NK-92 (cell line): ENCODE data around the gene PROKR1.
"Not testable (repeated sequence)": the region's sequence is repeated elsewhere in the genome, so short reads cannot be mapped to it uniquely, and the experiment has no call there.

Experiments
- DNase-seq: peaks from one replicate; lab custom pipeline; 2025; ENCODE audit not compliant: unreplicated experiment; lab: John Stamatoyannopoulos, UW

The PROKR1 gene

GRCh38 chr2:68643011-68643873 is at the start of gene PROKR1:
Gene PROKR1 (plus strand): TSS chr2:68643579. CDS start chr2:68645822, 2,243 bp downstream.
- no peak for DNase-seq

GRCh38 chr2:68594041-68594440 is 49.3 kb upstream of the PROKR1 start:
- DNase-seq = no peak

- DNase-seq = no peak
Observed at GRCh38 chr2:68594674-68595492, 48.5 kb upstream of the PROKR1 start.

DNA sequence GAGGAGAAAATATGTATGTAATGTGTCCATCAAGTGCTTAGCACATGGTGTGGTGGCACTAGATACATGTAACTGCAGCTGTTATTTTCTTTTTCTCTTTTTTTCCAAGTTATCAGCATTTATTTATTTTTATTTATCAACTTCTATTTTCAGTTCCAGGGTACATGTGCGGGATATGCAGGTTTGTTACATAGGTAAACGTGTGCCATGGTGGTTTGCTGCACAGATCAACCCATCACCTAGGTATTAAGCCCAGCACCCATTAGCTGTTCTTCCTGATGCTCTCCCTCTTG is 47.9 kb upstream of the PROKR1 start:
- DNase-seq = not testable (repeated sequence)

GRCh38 chr2:68600495-68600894 is 42.9 kb upstream of the PROKR1 start:
- DNase-seq = not testable (repeated sequence)

- no peak for DNase-seq
Observed at GRCh38 chr2:68603059-68603458, 40.3 kb upstream of the PROKR1 start.

GRCh38 chr2:68604077-68604476 is 39.3 kb upstream of the PROKR1 start:
- DNase-seq = no peak

DNA sequence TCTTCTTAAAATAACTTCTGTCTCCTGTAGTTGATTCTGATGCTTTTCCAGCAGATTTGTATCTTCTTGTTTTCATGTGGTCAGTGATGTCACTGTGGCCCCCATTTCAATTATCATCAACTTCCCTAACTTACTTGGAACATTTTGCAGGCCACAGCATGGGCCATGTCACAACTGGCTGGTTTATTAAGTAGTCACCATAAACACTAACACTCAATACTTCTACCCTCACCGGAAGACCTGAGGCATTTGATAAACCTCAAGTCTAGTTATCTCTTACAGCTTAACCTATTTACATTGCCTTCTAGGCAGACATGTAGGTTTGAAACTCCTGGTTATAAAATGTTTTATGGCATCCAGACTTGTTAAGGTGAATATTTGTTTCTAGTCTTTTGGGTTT is 37.4 kb upstream of the PROKR1 start:
- no peak for DNase-seq

DNA sequence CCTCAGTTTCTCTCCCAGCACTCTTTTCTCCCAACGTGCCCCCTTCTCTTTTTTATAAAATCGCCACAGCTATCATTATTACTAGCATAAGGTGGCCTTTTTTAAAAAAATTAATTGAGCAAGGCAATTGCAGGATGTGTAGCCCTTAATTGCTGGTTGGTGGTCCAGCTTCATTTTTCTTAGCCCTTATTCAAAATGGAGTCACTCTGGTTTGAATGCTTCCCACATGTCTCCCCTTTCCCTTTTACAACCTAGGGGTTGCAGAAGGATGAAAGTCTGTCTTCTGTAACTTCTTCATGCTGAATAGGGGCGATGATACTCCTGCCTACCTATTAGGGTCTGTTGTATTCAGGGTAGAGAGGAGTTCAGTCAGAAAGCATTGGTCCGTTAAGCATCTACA is 36.6 kb upstream of the PROKR1 start:
- no peak for DNase-seq

- no peak for DNase-seq
Observed at GRCh38 chr2:68607837-68608236, 35.5 kb upstream of the PROKR1 start.

GRCh38 chr2:68612765-68613519 is 30.4 kb upstream of the PROKR1 start:
- DNase-seq = no peak

DNA sequence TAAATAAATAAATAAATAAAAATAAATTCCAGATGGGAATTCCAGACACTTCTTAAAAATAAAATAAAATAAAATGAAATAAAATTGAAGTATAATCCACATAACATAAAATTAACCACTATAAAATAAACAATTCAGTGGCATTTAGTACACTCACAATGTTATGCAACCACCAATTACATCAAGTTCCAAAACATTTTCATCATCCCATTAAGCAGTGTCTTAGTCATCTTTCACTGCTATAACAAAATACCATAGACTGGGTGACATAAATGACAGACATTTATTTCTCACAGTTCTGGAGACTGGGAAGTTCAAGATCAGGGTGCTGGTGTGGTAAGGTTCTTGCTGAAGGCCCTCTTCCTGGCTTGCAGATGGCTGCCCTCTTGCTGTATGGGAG is 22.6 kb upstream of the PROKR1 start:
- no peak for DNase-seq

DNA sequence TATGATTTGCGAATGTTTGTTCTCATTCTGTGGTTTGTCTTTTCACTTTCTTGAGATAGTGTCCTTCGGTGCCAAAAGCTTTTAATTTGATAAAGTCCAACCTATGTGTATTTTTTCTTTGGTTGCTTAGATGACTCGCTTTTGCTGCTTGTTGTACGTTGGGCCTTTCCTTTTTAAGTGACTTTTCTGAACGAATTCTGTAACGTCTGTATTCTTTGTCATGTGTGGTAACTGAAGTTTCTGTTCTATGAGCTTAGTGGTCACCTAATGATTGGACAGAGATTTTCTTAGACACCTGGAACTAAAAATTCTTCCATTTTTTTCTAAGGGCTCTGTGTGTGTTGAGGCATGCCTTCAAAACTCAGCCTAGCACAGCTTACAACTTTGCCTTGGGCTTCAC is 19.6 kb upstream of the PROKR1 start:
- DNase-seq = no peak

DNA sequence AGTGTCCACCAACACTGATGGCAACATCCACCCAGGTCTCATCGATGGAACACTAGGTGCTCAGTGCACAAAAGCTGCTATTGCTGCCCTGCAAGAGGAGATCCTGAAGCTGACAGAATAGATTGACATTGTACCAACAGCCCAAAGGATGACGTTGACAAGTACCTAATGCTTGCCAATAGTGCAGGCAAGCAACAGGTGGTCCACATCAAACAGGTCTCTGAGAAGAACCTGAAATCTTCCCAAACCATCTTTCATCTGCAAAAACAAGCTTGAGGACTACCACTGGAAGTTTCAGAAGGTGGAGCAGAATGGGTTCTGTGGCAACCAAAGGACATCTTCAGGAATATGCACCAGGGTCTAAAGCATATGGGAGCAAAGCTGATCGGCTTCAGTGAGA is 15.8 kb upstream of the PROKR1 start:
- DNase-seq = no peak

DNA sequence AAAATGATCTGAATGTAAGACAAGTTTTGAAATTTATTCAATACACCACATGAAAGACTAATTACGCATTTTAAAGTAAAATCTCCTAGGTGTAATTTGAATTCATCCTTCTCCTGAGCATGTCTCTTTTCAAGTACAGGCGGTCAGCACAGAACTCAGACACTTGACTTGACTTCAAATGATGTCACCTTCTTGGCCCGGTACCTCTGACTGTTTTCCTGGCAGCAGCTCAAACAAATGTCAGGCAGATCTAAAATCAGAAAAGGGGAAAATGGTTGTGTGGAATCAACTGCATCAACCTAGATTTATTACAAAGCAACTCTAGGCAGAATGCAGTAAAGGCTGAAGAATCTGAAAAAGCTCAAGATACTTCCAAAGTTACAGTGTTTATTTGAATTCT is 11.4 kb upstream of the PROKR1 start:
- no peak for DNase-seq

GRCh38 chr2:68637047-68637446 is 6.3 kb upstream of the PROKR1 start:
- no peak for DNase-seq

DNA sequence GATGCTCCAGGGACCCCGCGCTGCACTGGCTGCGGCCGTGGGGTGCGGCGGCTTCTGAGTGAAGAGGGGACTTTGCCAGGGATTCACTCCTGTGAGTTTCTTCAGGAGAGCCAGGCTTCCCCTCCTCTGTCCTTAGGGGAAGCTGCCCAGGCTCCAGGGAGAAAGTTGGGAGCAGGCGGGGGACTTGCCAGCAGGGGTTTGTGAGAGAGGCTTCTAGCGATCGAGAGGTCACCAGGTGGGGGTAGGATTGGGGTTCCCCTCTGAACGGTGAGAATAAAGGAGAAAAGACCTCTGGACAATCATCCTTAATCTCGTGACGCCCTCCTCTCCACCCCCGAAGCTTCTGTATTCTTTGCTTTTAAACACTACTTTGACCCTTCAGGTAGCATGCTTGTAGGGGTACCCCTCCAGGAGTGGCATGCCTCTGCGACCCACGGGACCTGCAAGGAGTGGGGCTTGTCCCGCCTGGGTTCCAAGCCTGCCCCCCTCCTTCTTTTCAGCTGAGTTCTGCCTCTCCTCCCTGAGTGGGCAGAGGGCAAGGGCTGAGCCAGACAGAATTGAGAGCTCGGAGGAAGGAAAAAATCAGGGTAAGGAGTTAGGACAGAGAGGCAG is 601 bp downstream of the PROKR1 start:
- no peak for DNase-seq

- no peak for DNase-seq
Observed at GRCh38 chr2:68645523-68645922, 2.1 kb downstream of the PROKR1 start.

GRCh38 chr2:68646303-68646702 is 2.9 kb downstream of the PROKR1 start:
- DNase-seq = no peak

- no peak for DNase-seq
Observed at GRCh38 chr2:68650645-68651044, 7.3 kb downstream of the PROKR1 start.

- DNase-seq = no peak
Observed at GRCh38 chr2:68653034-68653433, 9.7 kb downstream of the PROKR1 start.
